Natural killer cell (primary cell): ENCODE measurements around the gene DHX16. TPM values are rescaled to one million over a fixed set of nuclear protein-coding genes. Genes with fewer than 3 reads are reported as not detected.

Experiments
- ATAC-seq, 3 donors: fragments of 150-1000 bp in 2 of 3; fragments of 200-7000 bp in 1 of 3; cut with Tn5 transposase; 1 replicate in 1 of 3; 2 replicates in 2 of 3; pipeline ENCODE4 v1.10.0; 2021; ENCODE audit warnings: mild to moderate bottlenecking in 2 of 3, moderate library complexity in 2 of 3
- DNase-seq, 2 donors: peaks; one replicate each; pipeline versions ENCODE4 v3.0.0 to v3.0.0-alpha.2; 2013 to 2021; ENCODE audit warnings: mixed read lengths in 1 of 2
- H3K27ac ChIP-seq: one replicate; pipeline ENCODE4 v1.5.1; 2013; ENCODE audit warnings: mild to moderate bottlenecking, low read length
- H3K27me3 ChIP-seq: one replicate; pipeline ENCODE4 v1.6.1; 2013; ENCODE audit warnings: low read length; ENCODE audit not compliant: control insufficient read depth, insufficient read depth
- H3K36me3 ChIP-seq: one replicate; pipeline ENCODE4 v1.6.1; 2013; ENCODE audit warnings: low read length; ENCODE audit not compliant: control insufficient read depth, insufficient read depth
- H3K4me1 ChIP-seq: one replicate; pipeline ENCODE4 v1.6.1; 2013; ENCODE audit warnings: low read length; ENCODE audit not compliant: control insufficient read depth, insufficient read depth
- H3K4me3 ChIP-seq: one replicate; pipeline ENCODE4 v1.5.1; 2013; ENCODE audit warnings: low read length
- H3K9me3 ChIP-seq: one replicate; pipeline ENCODE4 v1.6.1; 2013; ENCODE audit warnings: low read length; ENCODE audit not compliant: control insufficient read depth, insufficient read depth
- H3K27ac Mint-ChIP-seq, 2 donors: one replicate each; pipeline ENCODE4 v1.8.0; 2022; ENCODE audit warnings: mild to moderate bottlenecking in 2 of 2, mixed read lengths in 2 of 2, moderate library complexity in 1 of 2
- H3K27me3 Mint-ChIP-seq, 2 donors: one replicate each; pipeline ENCODE4 v1.8.0; 2022; ENCODE audit warnings: low read depth in 2 of 2, mixed read lengths in 2 of 2
- H3K36me3 Mint-ChIP-seq: one replicate; pipeline ENCODE4 v1.8.0; 2022; ENCODE audit warnings: mixed read lengths
- H3K4me1 Mint-ChIP-seq, 2 donors: one replicate each; pipeline ENCODE4 v1.8.0; 2022; ENCODE audit warnings: mixed read lengths in 2 of 2
- H3K4me3 Mint-ChIP-seq: one replicate; pipeline ENCODE4 v1.8.0; 2022; ENCODE audit warnings: mild to moderate bottlenecking, moderate library complexity, mixed read lengths
- H3K9me3 Mint-ChIP-seq, 2 donors: one replicate each; pipeline ENCODE4 v1.8.0; 2022; ENCODE audit warnings: mixed read lengths in 2 of 2
- WGBS: methylation state at CpG from one replicate; pipeline ENCODE4 v1.1.7; 2013; ENCODE audit warnings: missing lambda C conversion rate; ENCODE audit not compliant: insufficient coverage; 5-methylcytosine and 5-hydroxymethylcytosine counted together
- intact Hi-C: fragments of 100-400 bp; cut with micrococcal nuclease; formaldehyde crosslinking; loops from one replicate; pipeline ENCODE4 v1.14.2; 2022
- total RNA-seq, 4 donors: library from RNA; stranded (reverse); fragments of 120-200 nt in 1 of 4; gene quantifications; one replicate each; pipeline versions ENCODE4 v1.2.3 to v1.2.4, GENCODE V29; 2013 to 2022
- TF ChIP-seq, protein P1 (sequence below): fragments of 200-600 bp; IDR thresholded peaks from one replicate; pipeline ENCODE4 v1.8.0; 2022; ENCODE audit warnings: antibody characterized with exemption

DHX16 gene
- total RNA-seq, 3 donors from 2014 or later (not counting 1 experiment from before 2014, with no cell fraction given), result 27.3 to 35.7 (median 27.7) TPM

- TF ChIP-seq, protein P1, sequence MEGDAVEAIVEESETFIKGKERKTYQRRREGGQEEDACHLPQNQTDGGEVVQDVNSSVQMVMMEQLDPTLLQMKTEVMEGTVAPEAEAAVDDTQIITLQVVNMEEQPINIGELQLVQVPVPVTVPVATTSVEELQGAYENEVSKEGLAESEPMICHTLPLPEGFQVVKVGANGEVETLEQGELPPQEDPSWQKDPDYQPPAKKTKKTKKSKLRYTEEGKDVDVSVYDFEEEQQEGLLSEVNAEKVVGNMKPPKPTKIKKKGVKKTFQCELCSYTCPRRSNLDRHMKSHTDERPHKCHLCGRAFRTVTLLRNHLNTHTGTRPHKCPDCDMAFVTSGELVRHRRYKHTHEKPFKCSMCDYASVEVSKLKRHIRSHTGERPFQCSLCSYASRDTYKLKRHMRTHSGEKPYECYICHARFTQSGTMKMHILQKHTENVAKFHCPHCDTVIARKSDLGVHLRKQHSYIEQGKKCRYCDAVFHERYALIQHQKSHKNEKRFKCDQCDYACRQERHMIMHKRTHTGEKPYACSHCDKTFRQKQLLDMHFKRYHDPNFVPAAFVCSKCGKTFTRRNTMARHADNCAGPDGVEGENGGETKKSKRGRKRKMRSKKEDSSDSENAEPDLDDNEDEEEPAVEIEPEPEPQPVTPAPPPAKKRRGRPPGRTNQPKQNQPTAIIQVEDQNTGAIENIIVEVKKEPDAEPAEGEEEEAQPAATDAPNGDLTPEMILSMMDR, result no peak
- H3K4me1 ChIP-seq, result peaks cover 12% of the 10 kb centered on the region
- no peaks in the 10 kb centered on the region for H3K27me3 ChIP-seq
- no peaks in the 10 kb centered on the region for H3K9me3 Mint-ChIP-seq
- H3K4me1 Mint-ChIP-seq, result peaks cover 54 to 65% of the 10 kb centered on the region in 2 donors
- peak overlapping the region; percentile 27 for H3K27ac ChIP-seq
- no peak overlapping the region for H3K4me3 ChIP-seq
- H3K36me3 ChIP-seq, result peaks cover 46% of the 10 kb centered on the region
- no peaks in the 10 kb centered on the region for H3K27me3 Mint-ChIP-seq
- no peaks in the 10 kb centered on the region for H3K9me3 ChIP-seq
- peak overlapping the region; percentile 70 to 100 for H3K27ac Mint-ChIP-seq
- ATAC-seq (no peak), DNase-seq (no peak)
- H3K36me3 Mint-ChIP-seq, result peaks cover 25% of the 10 kb centered on the region
- no peak overlapping the region for H3K4me3 Mint-ChIP-seq
- 91% methylated on average over 4 of the region's 4 CpGs for WGBS
- intact Hi-C loops, result loop anchor here (10.0 kb wide), 1 partner anchor 745 kb away; the partner anchor contains the start of gene HLA-B
These were observed 62.7 kb downstream of the DHX16 start for GRCh38 chr6:30610065-30610464.

- H3K27ac ChIP-seq, result no peak overlapping the region
- Mint-ChIP-seq H3K27ac (peak overlapping the region; percentile 59), H3K36me3 (peaks cover 47% of the 10 kb centered on the region), H3K27me3 (no peaks in the 10 kb centered on the region), H3K4me1 (peaks cover 35 to 47% of the 10 kb centered on the region in 2 donors), H3K4me3 (no peak overlapping the region), H3K9me3 (no peaks in the 10 kb centered on the region)
- peaks cover 86% of the 10 kb centered on the region for H3K36me3 ChIP-seq
- TF ChIP-seq, protein P1, result no peak
- H3K9me3 ChIP-seq, result no peaks in the 10 kb centered on the region
- intact Hi-C loops, result no loop called here
- no peak for ATAC-seq
- no peaks in the 10 kb centered on the region for H3K27me3 ChIP-seq
- DNase-seq, result no peak
- no peak overlapping the region for H3K4me3 ChIP-seq
- peaks cover 27% of the 10 kb centered on the region for H3K4me1 ChIP-seq
- WGBS, result 96% methylated on average over 13 of the region's 13 CpGs
These were observed 68.8 kb downstream of the DHX16 start for GRCh38 chr6:30603961-30604360.

Other genes with a start within 250 kb of the DHX16 start
- 1,000 to 10,000 TPM; 1,807 to 2,048 (median 1,904) TPM for gene HLA-E, start 183.5 kb downstream of the DHX16 start, total RNA-seq
- gene GNL1, start 116.5 kb downstream of the DHX16 start, total RNA-seq, result 100 to 1,000 TPM; 137 to 208 (median 187) TPM
- gene PRR3, start 115.7 kb downstream of the DHX16 start, total RNA-seq, result 10 to 100 TPM in 2 of 3 donors, 1 to 10 TPM in 1; 9.5 to 14.8 (median 13.9) TPM
- gene ABCF1, start 101.6 kb downstream of the DHX16 start, total RNA-seq, result 100 to 1,000 TPM in 2 of 3 donors, 10 to 100 TPM in 1; 91.4 to 138 (median 138) TPM
- 100 to 1,000 TPM; 151 to 222 (median 174) TPM for gene PPP1R10, start 55.8 kb downstream of the DHX16 start, total RNA-seq
- 10 to 100 TPM; 14.2 to 19.9 (median 16.6) TPM for gene MRPS18B, start 55.2 kb downstream of the DHX16 start, total RNA-seq
- 10 to 100 TPM in 1 of 3 donors, 1 to 10 TPM in 2; 8.1 to 10.8 (median 8.9) TPM for gene ATAT1, start 46.1 kb downstream of the DHX16 start, total RNA-seq
- gene C6orf136, start 25.9 kb downstream of the DHX16 start, total RNA-seq, result 10 to 100 TPM; 39.4 to 51.4 (median 50.9) TPM
- 100 to 1,000 TPM; 183 to 260 (median 219) TPM for gene PPP1R18, start 13.6 kb upstream of the DHX16 start, total RNA-seq
- gene NRM, start 18.0 kb upstream of the DHX16 start, total RNA-seq, result 1 to 10 TPM; 7.4 to 8.9 (median 8.7) TPM
- 10 to 100 TPM; 61.2 to 77.0 (median 64.5) TPM for gene MDC1, start 44.3 kb upstream of the DHX16 start, total RNA-seq
- gene TUBB, start 47.3 kb upstream of the DHX16 start, total RNA-seq, result 100 to 1,000 TPM; 121 to 168 (median 127) TPM
- gene FLOT1, start 69.7 kb upstream of the DHX16 start, total RNA-seq, result 100 to 1,000 TPM in 1 of 3 donors, 10 to 100 TPM in 2; 73.1 to 113 (median 94.2) TPM
- 100 to 1,000 TPM in 1 of 3 donors, 10 to 100 TPM in 2; 39.7 to 105 (median 66.5) TPM for gene IER3, start 71.5 kb upstream of the DHX16 start, total RNA-seq
- gene DDR1, start 211.5 kb upstream of the DHX16 start, total RNA-seq, result 1 to 10 TPM; 2.6 to 7.4 (median 5.2) TPM
- gene GTF2H4, start 235.2 kb upstream of the DHX16 start, total RNA-seq, result 10 to 100 TPM; 13.5 to 17.9 (median 15.7) TPM
- 10 to 100 TPM; 16.9 to 36.7 (median 24.5) TPM for gene VARS2, start 241.2 kb upstream of the DHX16 start, total RNA-seq